HCT116 (cell line): ENCODE data around the gene PRKCA. TPM values are rescaled to one million over a fixed set of nuclear protein-coding genes. Genes with fewer than 3 reads are reported as not detected.

ENCODE experiments used
- ATAC-seq: fragments of 200-7000 bp; cut with Tn5 transposase; 2 replicates; pipeline ENCODE4 v1.9.1; 2020; ENCODE audit warnings: mild to moderate bottlenecking, moderate library complexity
- BruUV-seq: library from RNA; stranded (reverse); fragments of 400-500 nt; replicated peaks from 2 replicates; lab custom pipeline; 2021; lab: Mats Ljungman, UMichigan
- CTCF ChIA-PET: fragments of 300-600 bp; sonication (Branson Sonifier 250); formaldehyde crosslinking; loops from one replicate; lab custom pipeline; 2021; ENCODE audit warnings: antibody characterized with exemption; lab: Charles Lee
- POLR2A ChIA-PET: fragments of 300-600, 350-600 bp; sonication (Branson Sonifier 250); formaldehyde crosslinking; loops from one replicate; lab custom pipeline; 2021; ENCODE audit warnings: antibody characterized with exemption; lab: Charles Lee
- RAD21 ChIA-PET, 2 experiments: fragments of 300-600 bp; sonication (Branson Sonifier 250); formaldehyde crosslinking; loops; one replicate each; lab custom pipeline; 2023; ENCODE audit warnings: low total read pairs in 2 of 2; ENCODE audit not compliant: uncharacterized antibody in 2 of 2, unreplicated experiment in 2 of 2, low non-redundant PET in 1 of 2; lab: Charles Lee
- DNase-seq: peaks from one replicate; pipeline ENCODE4 v3.0.0-alpha.2; 2010; ENCODE audit warnings: low read depth, low spot score
- H2AFZ ChIP-seq: fragments of 200-600 bp; shearing (Covaris generic), sonication (generic); 2 replicates; pipeline ENCODE4 v1.6.1; 2017; ENCODE audit warnings: low read depth, mixed run types, mixed read lengths, antibody characterized with exemption, low read length; ENCODE audit not compliant: poor library complexity, severe bottlenecking
- H3K27ac ChIP-seq: 2 replicates; pipeline ENCODE4 v1.5.1; 2012; ENCODE audit warnings: low read depth, low read length
- H3K27me3 ChIP-seq: fragments of 200-600 bp; sonication (generic); 2 replicates; pipeline ENCODE4 v1.6.1; 2016; ENCODE audit warnings: mixed run types, low read length, mixed read lengths; ENCODE audit not compliant: insufficient read depth
- H3K36me3 ChIP-seq, 2 experiments: fragments of 200-500 bp in 1 of 2; fragments of 200-600 bp in 1 of 2; sonication (Bioruptor generic) in 1 of 2; sonication (generic) in 1 of 2; 2 replicates each; pipeline versions ENCODE4 v1.5.1 to v1.6.1; 2014 to 2016; ENCODE audit warnings: low read length in 2 of 2, inconsistent platforms in 1 of 2, mixed read lengths in 1 of 2, mixed run types in 1 of 2; ENCODE audit not compliant: insufficient read depth in 2 of 2, control insufficient read depth in 1 of 2
- H3K4me1 ChIP-seq, 2 experiments: fragments of 200-600 bp in 1 of 2; sonication (generic) in 1 of 2; 2 replicates each; pipeline versions ENCODE4 v1.5.1 to v1.6.1; 2012 to 2017; ENCODE audit warnings: low read length in 2 of 2, inconsistent platforms in 1 of 2, mild to moderate bottlenecking in 1 of 2, mixed read lengths in 1 of 2, mixed run types in 1 of 2, moderate library complexity in 1 of 2; ENCODE audit not compliant: insufficient read depth in 2 of 2, control insufficient read depth in 1 of 2
- H3K4me2 ChIP-seq: fragments of 200-600 bp; sonication (generic); 2 replicates; pipeline ENCODE4 v1.6.1; 2017; ENCODE audit warnings: mixed run types, low read length, mixed read lengths
- H3K4me3 ChIP-seq, 2 experiments: fragments of 200-600 bp in 1 of 2; sonication (generic) in 1 of 2; replicated peaks in 1 of 2; 2 replicates each; pipeline ENCODE4 v1.5.1; 2011 to 2016; ENCODE audit warnings: low read length in 2 of 2, control low read depth in 1 of 2, low read depth in 1 of 2, mild to moderate bottlenecking in 1 of 2, mixed read lengths in 1 of 2, mixed run types in 1 of 2
- H3K79me2 ChIP-seq: fragments of 200-600 bp; sonication (generic); 2 replicates; pipeline ENCODE4 v1.6.1; 2017; ENCODE audit warnings: mild to moderate bottlenecking, mixed run types, low read length, moderate library complexity, mixed read lengths; ENCODE audit not compliant: insufficient read depth
- H3K9ac ChIP-seq: fragments of 200-600 bp; sonication (generic); 2 replicates; pipeline ENCODE4 v1.6.1; 2016; ENCODE audit warnings: low read length, mixed read lengths
- H3K9me2 ChIP-seq: fragments of 200-600 bp; sonication (generic), shearing (Covaris generic); 2 replicates; pipeline ENCODE4 v1.6.1; 2017; ENCODE audit warnings: mixed run types, mild to moderate bottlenecking, moderate library complexity; ENCODE audit not compliant: insufficient read depth
- H3K9me3 ChIP-seq, 2 experiments: fragments of 200-500 bp in 1 of 2; fragments of 200-600 bp in 1 of 2; sonication (Bioruptor generic) in 1 of 2; sonication (generic) in 1 of 2; 2 replicates each; pipeline ENCODE4 v1.6.1; 2014 to 2017; ENCODE audit warnings: low read length in 2 of 2, mixed read lengths in 2 of 2, inconsistent platforms in 1 of 2, low read depth in 1 of 2, mild to moderate bottlenecking in 1 of 2, mixed run types in 1 of 2, moderate library complexity in 1 of 2; ENCODE audit not compliant: control insufficient read depth in 1 of 2, insufficient read depth in 1 of 2
- H4K20me1 ChIP-seq: fragments of 200-600 bp; sonication (generic), shearing (Covaris generic); 2 replicates; pipeline ENCODE4 v1.6.1; 2017; ENCODE audit warnings: mixed run types, mild to moderate bottlenecking, moderate library complexity; ENCODE audit not compliant: insufficient read depth
- CBX3 ChIP-seq: IDR thresholded peaks from 2 replicates; pipeline ENCODE4 v1.6.1; 2012; ENCODE audit warnings: low read depth
- EGR1 ChIP-seq: IDR thresholded peaks from 2 replicates; pipeline ENCODE4 v1.6.1; 2012; ENCODE audit warnings: low read depth
- ELF1 ChIP-seq: IDR thresholded peaks from 2 replicates; pipeline ENCODE4 v1.6.1; 2012; ENCODE audit warnings: low read depth, borderline replicate concordance
- EZH2 ChIP-seq: fragments of 200-600 bp; sonication (generic); IDR thresholded peaks from 2 replicates; pipeline ENCODE4 v1.6.1; 2017; ENCODE audit warnings: antibody characterized with exemption, mixed run types
- JUND ChIP-seq: IDR thresholded peaks from 2 replicates; pipeline ENCODE4 v1.6.1; 2012
- POLR2A ChIP-seq: IDR thresholded peaks from 2 replicates; pipeline ENCODE4 v1.7.0; 2011; ENCODE audit warnings: borderline replicate concordance; ENCODE audit not compliant: insufficient read depth, insufficient read length; ENCODE audit errors: extremely low read depth
- POLR2AphosphoS5 ChIP-seq: IDR thresholded peaks from 2 replicates; pipeline ENCODE4 v1.6.1; 2011; ENCODE audit warnings: mild to moderate bottlenecking, low read depth, low read length, moderate library complexity
- SP1 ChIP-seq: IDR thresholded peaks from 2 replicates; pipeline ENCODE4 v1.6.1; 2012; ENCODE audit warnings: low read depth
- ZNF274 ChIP-seq: fragments of 200-500 bp; sonication (Bioruptor generic); IDR thresholded peaks from 2 replicates; pipeline ENCODE4 v1.6.1; 2014; ENCODE audit warnings: mild to moderate bottlenecking, low read depth, low read length, inconsistent platforms
- intact Hi-C: fragments of 100-400 bp; cut with micrococcal nuclease; formaldehyde crosslinking; loops from 2 replicates; pipeline ENCODE4 v1.10.0; 2022
- total RNA-seq: library from RNA; stranded (reverse); gene quantifications from one replicate; pipeline ENCODE4 v1.2.1, GENCODE V29; 2021; ENCODE audit not compliant: unreplicated experiment
- TF ChIP-seq, protein P1 (sequence below): IDR thresholded peaks from 2 replicates; pipeline ENCODE4 v1.6.1; 2012
- TF ChIP-seq, protein P2 (sequence below): IDR thresholded peaks from 2 replicates; pipeline ENCODE4 v1.6.1; 2012; ENCODE audit warnings: low read depth
- TF ChIP-seq, protein P3 (sequence below), 3 experiments: fragments of 200-600 bp in 1 of 3; sonication (generic) in 1 of 3; IDR thresholded peaks in 2 of 3; conservative IDR thresholded peaks in 1 of 3; 2 replicates each; pipeline ENCODE4 v1.5.1; 2012 to 2017; ENCODE audit warnings: low read depth in 2 of 3, low read length in 2 of 3, antibody characterized with exemption in 1 of 3, borderline replicate concordance in 1 of 3, control low read depth in 1 of 3, mild to moderate bottlenecking in 1 of 3, mixed read lengths in 1 of 3, mixed run types in 1 of 3, moderate library complexity in 1 of 3; ENCODE audit not compliant: insufficient read depth in 1 of 3

PRKCA gene
- total RNA-seq, 1 experiment from 2014 or later = 18.8 TPM

DNA sequence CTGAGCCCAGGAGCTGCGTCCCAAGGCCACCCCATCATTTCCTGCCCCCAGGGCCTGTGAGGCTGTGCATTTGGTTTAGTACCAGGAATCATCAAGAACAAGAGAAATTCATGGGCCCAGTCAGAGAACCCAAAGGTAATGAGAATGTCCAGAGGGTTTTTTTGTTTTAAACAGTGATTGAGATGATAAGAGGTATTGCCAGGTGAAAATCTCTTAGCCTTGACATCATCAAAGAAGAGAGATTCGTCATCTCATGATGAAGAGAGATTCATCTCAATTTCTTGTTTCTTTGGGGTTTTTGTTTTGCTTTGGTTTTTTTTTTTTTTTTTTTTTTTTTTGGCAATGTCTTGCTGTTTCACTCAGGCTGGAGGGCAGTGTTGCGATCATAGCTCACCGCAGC, 361.9 kb downstream of the PRKCA start:
- Histone ChIP-seq H4K20me1 (no peaks in the 10 kb centered on the region), H2AFZ (no peak overlapping the region), H3K4me3 (no peak overlapping the region), H3K4me1 (peaks cover 20 to 34% of the 10 kb centered on the region in 2 experiments), H3K27ac (no peak overlapping the region), H3K36me3 (no peaks in the 10 kb centered on the region), H3K9ac (no peak overlapping the region), H3K9me3 (no peaks in the 10 kb centered on the region), H3K79me2 (no peaks in the 10 kb centered on the region), H3K27me3 (no peaks in the 10 kb centered on the region), H3K9me2 (no peaks in the 10 kb centered on the region), H3K4me2 (no peak overlapping the region)
- CTCF ChIA-PET = interaction anchor here (0.6 kb wide), 1 partner anchor 9 kb away, joined by 5 read pairs; no protein-coding TSS in a partner anchor
- POLR2A ChIA-PET = interaction anchor here (0.7 to 0.8 kb wide), 3 partner anchors 9 to 696 kb away, joined by 3 read pairs; no protein-coding TSS in a partner anchor
- intact Hi-C loops = loop anchor here (5.0 kb wide), 1 partner anchor 1102 kb away; the partner anchor contains the start of gene AXIN2
- TF ChIP-seq, protein P1, sequence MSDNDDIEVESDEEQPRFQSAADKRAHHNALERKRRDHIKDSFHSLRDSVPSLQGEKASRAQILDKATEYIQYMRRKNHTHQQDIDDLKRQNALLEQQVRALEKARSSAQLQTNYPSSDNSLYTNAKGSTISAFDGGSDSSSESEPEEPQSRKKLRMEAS = no peak
- ATAC-seq (no peak), DNase-seq (no peak)
- no TSS peak for BruUV-seq
- RAD21 ChIA-PET = no interaction called here

DNA sequence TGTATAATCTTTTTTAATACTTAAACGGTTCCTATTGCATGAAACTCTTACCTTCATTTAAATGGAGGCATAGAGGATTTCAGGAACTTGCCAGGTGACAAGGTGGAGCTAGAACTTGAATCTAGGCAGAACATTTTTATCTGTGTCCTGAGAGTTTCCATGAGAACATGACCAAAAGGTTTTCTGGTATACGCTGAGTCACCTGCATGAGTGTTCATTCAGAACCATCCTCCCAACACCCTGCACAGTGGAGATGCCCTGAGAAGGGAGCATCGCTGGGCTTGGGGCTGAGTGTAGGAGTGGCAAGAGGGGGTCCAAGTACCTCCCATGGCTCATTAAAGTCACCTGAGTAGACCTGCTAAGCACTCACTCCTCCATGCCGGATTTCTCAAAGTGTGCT, 362.8 kb downstream of the PRKCA start:
- Histone ChIP-seq H3K9me2 (no peaks in the 10 kb centered on the region), H3K79me2 (no peaks in the 10 kb centered on the region), H3K9ac (no peak overlapping the region), H3K4me2 (no peak overlapping the region), H2AFZ (no peak overlapping the region), H3K4me3 (no peak overlapping the region), H3K27me3 (no peaks in the 10 kb centered on the region), H4K20me1 (no peaks in the 10 kb centered on the region), H3K36me3 (no peaks in the 10 kb centered on the region), H3K4me1 (peaks cover 20 to 34% of the 10 kb centered on the region in 2 experiments), H3K9me3 (no peaks in the 10 kb centered on the region), H3K27ac (no peak overlapping the region)
- intact Hi-C loops = no loop called here
- no TSS peak for BruUV-seq
- ATAC-seq (no peak), DNase-seq (no peak)
- POLR2A ChIA-PET = interaction anchor here (0.7 to 0.8 kb wide), 2 partner anchors 9 to 697 kb away, joined by 3 read pairs; no protein-coding TSS in a partner anchor
- RAD21 ChIA-PET = no interaction called here
- CTCF ChIA-PET = interaction anchor here (0.6 kb wide), 1 partner anchor 8 kb away, joined by 5 read pairs; no protein-coding TSS in a partner anchor
- TF ChIP-seq EGR1 (no peak), ELF1 (no peak), JUND (no peak), EZH2 (no peak), POLR2AphosphoS5 (no peak), SP1 (no peak), POLR2A (no peak), ZNF274 (no peak), CBX3 (no peak)
- TF ChIP-seq, protein P2, sequence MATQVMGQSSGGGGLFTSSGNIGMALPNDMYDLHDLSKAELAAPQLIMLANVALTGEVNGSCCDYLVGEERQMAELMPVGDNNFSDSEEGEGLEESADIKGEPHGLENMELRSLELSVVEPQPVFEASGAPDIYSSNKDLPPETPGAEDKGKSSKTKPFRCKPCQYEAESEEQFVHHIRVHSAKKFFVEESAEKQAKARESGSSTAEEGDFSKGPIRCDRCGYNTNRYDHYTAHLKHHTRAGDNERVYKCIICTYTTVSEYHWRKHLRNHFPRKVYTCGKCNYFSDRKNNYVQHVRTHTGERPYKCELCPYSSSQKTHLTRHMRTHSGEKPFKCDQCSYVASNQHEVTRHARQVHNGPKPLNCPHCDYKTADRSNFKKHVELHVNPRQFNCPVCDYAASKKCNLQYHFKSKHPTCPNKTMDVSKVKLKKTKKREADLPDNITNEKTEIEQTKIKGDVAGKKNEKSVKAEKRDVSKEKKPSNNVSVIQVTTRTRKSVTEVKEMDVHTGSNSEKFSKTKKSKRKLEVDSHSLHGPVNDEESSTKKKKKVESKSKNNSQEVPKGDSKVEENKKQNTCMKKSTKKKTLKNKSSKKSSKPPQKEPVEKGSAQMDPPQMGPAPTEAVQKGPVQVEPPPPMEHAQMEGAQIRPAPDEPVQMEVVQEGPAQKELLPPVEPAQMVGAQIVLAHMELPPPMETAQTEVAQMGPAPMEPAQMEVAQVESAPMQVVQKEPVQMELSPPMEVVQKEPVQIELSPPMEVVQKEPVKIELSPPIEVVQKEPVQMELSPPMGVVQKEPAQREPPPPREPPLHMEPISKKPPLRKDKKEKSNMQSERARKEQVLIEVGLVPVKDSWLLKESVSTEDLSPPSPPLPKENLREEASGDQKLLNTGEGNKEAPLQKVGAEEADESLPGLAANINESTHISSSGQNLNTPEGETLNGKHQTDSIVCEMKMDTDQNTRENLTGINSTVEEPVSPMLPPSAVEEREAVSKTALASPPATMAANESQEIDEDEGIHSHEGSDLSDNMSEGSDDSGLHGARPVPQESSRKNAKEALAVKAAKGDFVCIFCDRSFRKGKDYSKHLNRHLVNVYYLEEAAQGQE = no peak
- TF ChIP-seq, protein P3, sequence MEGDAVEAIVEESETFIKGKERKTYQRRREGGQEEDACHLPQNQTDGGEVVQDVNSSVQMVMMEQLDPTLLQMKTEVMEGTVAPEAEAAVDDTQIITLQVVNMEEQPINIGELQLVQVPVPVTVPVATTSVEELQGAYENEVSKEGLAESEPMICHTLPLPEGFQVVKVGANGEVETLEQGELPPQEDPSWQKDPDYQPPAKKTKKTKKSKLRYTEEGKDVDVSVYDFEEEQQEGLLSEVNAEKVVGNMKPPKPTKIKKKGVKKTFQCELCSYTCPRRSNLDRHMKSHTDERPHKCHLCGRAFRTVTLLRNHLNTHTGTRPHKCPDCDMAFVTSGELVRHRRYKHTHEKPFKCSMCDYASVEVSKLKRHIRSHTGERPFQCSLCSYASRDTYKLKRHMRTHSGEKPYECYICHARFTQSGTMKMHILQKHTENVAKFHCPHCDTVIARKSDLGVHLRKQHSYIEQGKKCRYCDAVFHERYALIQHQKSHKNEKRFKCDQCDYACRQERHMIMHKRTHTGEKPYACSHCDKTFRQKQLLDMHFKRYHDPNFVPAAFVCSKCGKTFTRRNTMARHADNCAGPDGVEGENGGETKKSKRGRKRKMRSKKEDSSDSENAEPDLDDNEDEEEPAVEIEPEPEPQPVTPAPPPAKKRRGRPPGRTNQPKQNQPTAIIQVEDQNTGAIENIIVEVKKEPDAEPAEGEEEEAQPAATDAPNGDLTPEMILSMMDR (IDR thresholded peaks at IDR 0.05 in 2 of 3, conservative IDR thresholded peaks at IDR 0.05 in 1 of 3; ENCODE audit: borderline replicate concordance in 1 of 3, insufficient read depth in 1 of 3, low read depth in 2 of 3, low read length in 2 of 3) = no peak
